Astrocyte (in vitro differentiated cells and primary cell): ENCODE measurements around the gene PCDHGA11. TPM values are rescaled to one million over a fixed set of nuclear protein-coding genes. Genes with fewer than 3 reads are reported as not detected.

Experiments used
- DNase-seq: peaks from one replicate; pipeline ENCODE4 v3.0.0-alpha.2; 2010; ENCODE audit warnings: low read depth
- FAIRE-seq: peaks from 2 replicates; lab custom pipeline; 2011; peaks lifted over from hg19 to GRCh38; lab: Jason Lieb, UNC
- H2AFZ ChIP-seq: 2 replicates; pipeline ENCODE4 v1.6.0; 2012; ENCODE audit warnings: low read depth, low read length, inconsistent platforms
- H3K27ac ChIP-seq: 2 replicates; pipeline ENCODE4 v1.5.1; 2011; ENCODE audit warnings: low read depth, low read length, inconsistent platforms
- H3K27me3 ChIP-seq: 2 replicates; pipeline ENCODE4 v1.6.0; 2011; ENCODE audit warnings: low read length, inconsistent platforms; ENCODE audit not compliant: insufficient read depth
- H3K36me3 ChIP-seq: 2 replicates; pipeline ENCODE4 v1.5.1; 2011; ENCODE audit warnings: low read length, inconsistent platforms; ENCODE audit not compliant: insufficient read depth
- H3K4me1 ChIP-seq: 2 replicates; pipeline ENCODE4 v1.5.1; 2011; ENCODE audit warnings: low read length, inconsistent platforms; ENCODE audit not compliant: insufficient read depth
- H3K4me2 ChIP-seq: 2 replicates; pipeline ENCODE4 v1.6.0; 2012; ENCODE audit warnings: low read length, inconsistent platforms
- H3K4me3 ChIP-seq: 2 replicates; pipeline ENCODE4 v1.5.1; 2011; ENCODE audit warnings: low read depth, mild to moderate bottlenecking, low read length, inconsistent platforms; ENCODE audit not compliant: insufficient read depth
- H3K79me2 ChIP-seq: 2 replicates; pipeline ENCODE4 v1.6.0; 2012; ENCODE audit warnings: mild to moderate bottlenecking, low read length, inconsistent platforms; ENCODE audit not compliant: insufficient read depth
- H3K9ac ChIP-seq: 2 replicates; pipeline ENCODE4 v1.6.0; 2012; ENCODE audit warnings: mild to moderate bottlenecking, low read length, inconsistent platforms
- H3K9me3 ChIP-seq: 2 replicates; pipeline ENCODE4 v1.5.1; 2012; ENCODE audit warnings: low read depth, mild to moderate bottlenecking, low read length, inconsistent platforms; ENCODE audit not compliant: insufficient read depth
- H4K20me1 ChIP-seq: 2 replicates; pipeline ENCODE4 v1.6.0; 2012; ENCODE audit warnings: low read length, inconsistent platforms; ENCODE audit not compliant: insufficient read depth
- H3K27ac Mint-ChIP-seq: one replicate; pipeline ENCODE4 v1.8.0; 2021; ENCODE audit warnings: mild to moderate bottlenecking, mixed read lengths; ENCODE audit not compliant: unreplicated experiment
- H3K27me3 Mint-ChIP-seq: one replicate; pipeline ENCODE4 v1.8.0; 2021; ENCODE audit warnings: low read depth, mixed read lengths; ENCODE audit not compliant: unreplicated experiment
- H3K36me3 Mint-ChIP-seq: one replicate; pipeline ENCODE4 v1.8.0; 2021; ENCODE audit warnings: low read depth, mixed read lengths; ENCODE audit not compliant: unreplicated experiment
- H3K4me1 Mint-ChIP-seq: one replicate; pipeline ENCODE4 v1.8.0; 2021; ENCODE audit warnings: low read depth, mixed read lengths; ENCODE audit not compliant: unreplicated experiment
- H3K4me3 Mint-ChIP-seq: one replicate; pipeline ENCODE4 v1.8.0; 2021; ENCODE audit warnings: mild to moderate bottlenecking, moderate library complexity, mixed read lengths; ENCODE audit not compliant: unreplicated experiment
- H3K9me3 Mint-ChIP-seq: one replicate; pipeline ENCODE4 v1.8.0; 2021; ENCODE audit warnings: mild to moderate bottlenecking, mixed read lengths; ENCODE audit not compliant: unreplicated experiment
- EZH2 ChIP-seq: IDR thresholded peaks from 2 replicates; pipeline ENCODE4 v1.6.1; 2012; ENCODE audit warnings: mild to moderate bottlenecking, low read length, inconsistent platforms; ENCODE audit not compliant: insufficient read depth
- total RNA-seq: library from RNA; stranded (reverse); gene quantifications from 2 replicates; pipeline ENCODE4 v1.2.1, GENCODE V29; 2021
- TF ChIP-seq, protein P1 (sequence below): IDR thresholded peaks from 2 replicates; pipeline ENCODE4 v1.5.1; 2011; ENCODE audit warnings: low read depth, mild to moderate bottlenecking, inconsistent platforms, low read length, moderate library complexity; ENCODE audit not compliant: insufficient read depth

Gene PCDHGA11
- total RNA-seq, 1 donor from 2014 or later, result 5.3 TPM

- H2AFZ ChIP-seq, result no peak overlapping the region
- H3K4me3 ChIP-seq, result no peak overlapping the region
These were observed 31.5 kb upstream of the PCDHGA11 start for GRCh38 chr5:141389153-141390042.

GRCh38 chr5:141392429-141393198 is 28.2 kb upstream of the PCDHGA11 start, which contains the start of gene PCDHGA8:
TSS of gene PCDHGA8 (plus strand) at chr5:141392633. CDS start at chr5:141392814, 181 bp downstream.
- no peak within 1 kb of the TSS for H3K4me3 ChIP-seq
- no peaks in the 10 kb centered on the region for H3K27me3 ChIP-seq
- H2AFZ ChIP-seq, result peak within 1 kb of the TSS; percentile 20
- no peaks in the 10 kb centered on the region for H3K79me2 ChIP-seq
- Mint-ChIP-seq H3K27ac (no peak within 1 kb of the TSS), H3K27me3 (no peaks in the 10 kb centered on the region), H3K4me1 (peaks cover 1% of the 10 kb centered on the region), H3K9me3 (peaks cover 44% of the 10 kb centered on the region), H3K4me3 (no peak within 1 kb of the TSS), H3K36me3 (peaks cover 28% of the 10 kb centered on the region)
- TF ChIP-seq, protein P1, sequence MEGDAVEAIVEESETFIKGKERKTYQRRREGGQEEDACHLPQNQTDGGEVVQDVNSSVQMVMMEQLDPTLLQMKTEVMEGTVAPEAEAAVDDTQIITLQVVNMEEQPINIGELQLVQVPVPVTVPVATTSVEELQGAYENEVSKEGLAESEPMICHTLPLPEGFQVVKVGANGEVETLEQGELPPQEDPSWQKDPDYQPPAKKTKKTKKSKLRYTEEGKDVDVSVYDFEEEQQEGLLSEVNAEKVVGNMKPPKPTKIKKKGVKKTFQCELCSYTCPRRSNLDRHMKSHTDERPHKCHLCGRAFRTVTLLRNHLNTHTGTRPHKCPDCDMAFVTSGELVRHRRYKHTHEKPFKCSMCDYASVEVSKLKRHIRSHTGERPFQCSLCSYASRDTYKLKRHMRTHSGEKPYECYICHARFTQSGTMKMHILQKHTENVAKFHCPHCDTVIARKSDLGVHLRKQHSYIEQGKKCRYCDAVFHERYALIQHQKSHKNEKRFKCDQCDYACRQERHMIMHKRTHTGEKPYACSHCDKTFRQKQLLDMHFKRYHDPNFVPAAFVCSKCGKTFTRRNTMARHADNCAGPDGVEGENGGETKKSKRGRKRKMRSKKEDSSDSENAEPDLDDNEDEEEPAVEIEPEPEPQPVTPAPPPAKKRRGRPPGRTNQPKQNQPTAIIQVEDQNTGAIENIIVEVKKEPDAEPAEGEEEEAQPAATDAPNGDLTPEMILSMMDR, result no peak
- no peak for TF ChIP-seq EZH2
- no peaks in the 10 kb centered on the region for H3K36me3 ChIP-seq
- no peak within 1 kb of the TSS for H3K4me2 ChIP-seq
- H4K20me1 ChIP-seq, result no peaks in the 10 kb centered on the region
- no peaks in the 10 kb centered on the region for H3K4me1 ChIP-seq
- DNase-seq (no peak), FAIRE-seq (no peak)
- no peak within 1 kb of the TSS for H3K27ac ChIP-seq
- peaks cover 47% of the 10 kb centered on the region for H3K9me3 ChIP-seq
- no peak within 1 kb of the TSS for H3K9ac ChIP-seq

More at GRCh38 chr5:141389153-141390042, 31.5 kb upstream of the PCDHGA11 start:
- Histone ChIP-seq H3K27me3 (no peaks in the 10 kb centered on the region), H4K20me1 (no peaks in the 10 kb centered on the region), H3K27ac (no peak overlapping the region), H3K9ac (no peak overlapping the region), H3K4me2 (no peak overlapping the region), H3K9me3 (peaks cover 48% of the 10 kb centered on the region), H3K4me1 (no peaks in the 10 kb centered on the region), H3K79me2 (no peaks in the 10 kb centered on the region), H3K36me3 (no peaks in the 10 kb centered on the region)
- DNase-seq (no peak), FAIRE-seq (no peak)
- Mint-ChIP-seq H3K9me3 (peaks cover 43% of the 10 kb centered on the region), H3K27ac (no peak overlapping the region), H3K4me3 (no peak overlapping the region), H3K4me1 (peaks cover 1% of the 10 kb centered on the region), H3K36me3 (peaks cover 24% of the 10 kb centered on the region), H3K27me3 (no peaks in the 10 kb centered on the region)
- no peak for TF ChIP-seq EZH2
- TF ChIP-seq, protein P1, result no peak
